GM23248 (cell line): Measurements from ENCODE around the gene EFHC1.

Experiments used
- EZH2 ChIP-seq: fragments of 200-600 bp; sonication (generic); IDR thresholded peaks from 2 replicates; pipeline ENCODE4 v1.6.1; 2018; ENCODE audit warnings: antibody characterized with exemption, mild to moderate bottlenecking; ENCODE audit not compliant: insufficient read depth, poor library complexity, severe bottlenecking
- EZH2phosphoT487 ChIP-seq: fragments of 200-600 bp; sonication (generic); IDR thresholded peaks from 2 replicates; pipeline ENCODE4 v1.6.1; 2018; ENCODE audit warnings: antibody characterized with exemption, moderate library complexity, mild to moderate bottlenecking, low read depth; ENCODE audit not compliant: insufficient read depth

GRCh38 chr6:52475307-52475706 lies 55.2 kb downstream of the EFHC1 start:
- TF ChIP-seq EZH2phosphoT487 = no peak
- no peak for TF ChIP-seq EZH2
